ENCODE data around the gene TMED9. TPM values are rescaled to one million over a fixed set of nuclear protein-coding genes. Genes with fewer than 3 reads are reported as not detected.
"Not testable (repeated sequence)": the region's sequence is repeated elsewhere in the genome, so short reads cannot be mapped to it uniquely, and the experiment has no call there.

Gene TMED9
- 151 and 191 TPM in 2 replicates for total RNA-seq (2014; rRNA removed; shearing (Covaris generic))

GRCh38 chr5:177592010-177592834, at the start of gene TMED9:
Gene TMED9, plus strand, starts transcription at chr5:177592203. Its CDS starts 12 bp downstream, at chr5:177592215.
- peak; percentile 85 for DNase-seq (ENCODE audit: low spot score)

- DNase-seq (ENCODE audit: low spot score): no peak
Measured at GRCh38 chr5:177542816-177543465, 49.1 kb upstream of the TMED9 start.

- peak; percentile 58 for DNase-seq (ENCODE audit: low spot score)
Measured at GRCh38 chr5:177545487-177546257, 46.3 kb upstream of the TMED9 start.

- DNase-seq (ENCODE audit: low spot score): peak; percentile 98
Measured at GRCh38 chr5:177546258-177546741, 45.7 kb upstream of the TMED9 start.

- DNase-seq (ENCODE audit: low spot score): no peak
Measured at GRCh38 chr5:177547736-177548135, 44.3 kb upstream of the TMED9 start.

- DNase-seq (ENCODE audit: low spot score): no peak
Measured at GRCh38 chr5:177548495-177548894, 43.5 kb upstream of the TMED9 start.

GRCh38 chr5:177550122-177550521, 41.9 kb upstream of the TMED9 start:
- no peak for DNase-seq (ENCODE audit: low spot score)

- no peak for DNase-seq (ENCODE audit: low spot score)
Measured at GRCh38 chr5:177552839-177553455, 39.1 kb upstream of the TMED9 start.

- DNase-seq (ENCODE audit: low spot score): no peak
Measured at GRCh38 chr5:177553671-177554429, 38.2 kb upstream of the TMED9 start.

- peak; percentile 91 for DNase-seq (ENCODE audit: low spot score)
Measured at GRCh38 chr5:177554474-177555111, 37.4 kb upstream of the TMED9 start, which contains the start of gene FAM193B. Gene FAM193B, minus strand, starts transcription at chr5:177554563. Its CDS starts 105 bp downstream, at chr5:177554458.

GRCh38 chr5:177555228-177555627, 36.8 kb upstream of the TMED9 start:
- DNase-seq (ENCODE audit: low spot score): no peak

GRCh38 chr5:177555665-177556064, 36.3 kb upstream of the TMED9 start:
- no peak for DNase-seq (ENCODE audit: low spot score)

- no peak for DNase-seq (ENCODE audit: low spot score)
Measured at GRCh38 chr5:177557041-177557647, 34.9 kb upstream of the TMED9 start.

GRCh38 chr5:177557796-177558195, 34.2 kb upstream of the TMED9 start:
- no peak for DNase-seq (ENCODE audit: low spot score)

GRCh38 chr5:177559446-177559941, 32.5 kb upstream of the TMED9 start:
- not testable (repeated sequence) for DNase-seq (ENCODE audit: low spot score)

- DNase-seq (ENCODE audit: low spot score): no peak
Measured at GRCh38 chr5:177565046-177565445, 27.0 kb upstream of the TMED9 start.

GRCh38 chr5:177568326-177568725, 23.7 kb upstream of the TMED9 start:
- no peak for DNase-seq (ENCODE audit: low spot score)

GRCh38 chr5:177569894-177570293, 22.1 kb upstream of the TMED9 start:
- DNase-seq (ENCODE audit: low spot score): no peak

- no peak for DNase-seq (ENCODE audit: low spot score)
Measured at GRCh38 chr5:177575488-177575887, 16.5 kb upstream of the TMED9 start.

GRCh38 chr5:177576169-177576568, 15.8 kb upstream of the TMED9 start:
- no peak for DNase-seq (ENCODE audit: low spot score)
